H7 (cell line): ENCODE measurements around the gene VPS37B. TPM values are rescaled to one million over a fixed set of nuclear protein-coding genes. Genes with fewer than 3 reads are reported as not detected.
A peak's percentile ranks its signal among the peaks of the same experiment; 100 is the strongest.
"Not testable (repeated sequence)": the region's sequence is repeated elsewhere in the genome, so short reads cannot be mapped to it uniquely, and the experiment has no call there.

Experiments
- DNase-seq: peaks from one replicate; pipeline ENCODE4 v3.0.0; 2012
- H3K27me3 ChIP-seq: 2 replicates; pipeline ENCODE4 v1.6.0; 2011; ENCODE audit warnings: mild to moderate bottlenecking, low read length; ENCODE audit not compliant: control insufficient read depth, insufficient read depth
- H3K36me3 ChIP-seq: replicated peaks from 2 replicates; pipeline ENCODE4 v1.5.1; 2011; ENCODE audit warnings: low read length; ENCODE audit not compliant: control insufficient read depth, insufficient read depth
- H3K4me3 ChIP-seq: 2 replicates; pipeline ENCODE4 v1.5.1; 2011; ENCODE audit warnings: low read depth, mild to moderate bottlenecking, control low read depth, low read length, moderate library complexity; ENCODE audit not compliant: insufficient read depth
- total RNA-seq: library from RNA; depleted of rRNA; stranded (reverse); fragments of >200 nt; shearing (Covaris generic); gene quantifications from 2 replicates; pipeline ENCODE4 v1.2.3, GENCODE V29; 2014; rRNA removed

VPS37B gene
- total RNA-seq: 14.7 and 20.9 TPM in 2 replicates

- no peaks in the 10 kb centered on the region for H3K36me3 ChIP-seq
- H3K27me3 ChIP-seq: peaks cover 21% of the 10 kb centered on the region
- peak; percentile 93 for DNase-seq
- peak within 1 kb of the TSS; percentile 88 for H3K4me3 ChIP-seq
Measured at GRCh38 chr12:122895704-122896636, at the start of gene VPS37B. Gene VPS37B, minus strand, starts transcription at chr12:122896124. Its CDS starts 62 bp downstream, at chr12:122896062.

- no peak overlapping the region for H3K4me3 ChIP-seq
- H3K36me3 ChIP-seq: no peaks in the 10 kb centered on the region
- no peaks in the 10 kb centered on the region for H3K27me3 ChIP-seq
- DNase-seq: peak; percentile 37
Measured at GRCh38 chr12:122944605-122945592, 49.0 kb upstream of the VPS37B start.

GRCh38 chr12:122943196-122943595 lies 47.3 kb upstream of the VPS37B start:
- Histone ChIP-seq H3K27me3 (no peaks in the 10 kb centered on the region), H3K4me3 (no peak overlapping the region), H3K36me3 (no peaks in the 10 kb centered on the region)
- DNase-seq: peak; percentile 11

- no peak for DNase-seq
- no peaks in the 10 kb centered on the region for H3K27me3 ChIP-seq
- H3K4me3 ChIP-seq: no peak overlapping the region
- no peaks in the 10 kb centered on the region for H3K36me3 ChIP-seq
Measured at GRCh38 chr12:122942637-122943036, 46.7 kb upstream of the VPS37B start.

GRCh38 chr12:122941351-122941750 lies 45.4 kb upstream of the VPS37B start:
- not testable (repeated sequence) for H3K27me3 ChIP-seq, DNase-seq, H3K36me3 ChIP-seq, H3K4me3 ChIP-seq

- H3K27me3 ChIP-seq: no peaks in the 10 kb centered on the region
- no peak for DNase-seq
- H3K4me3 ChIP-seq: no peak overlapping the region
- H3K36me3 ChIP-seq: no peaks in the 10 kb centered on the region
Measured at GRCh38 chr12:122939125-122939524, 43.2 kb upstream of the VPS37B start.

- Histone ChIP-seq H3K4me3 (no peak overlapping the region), H3K36me3 (no peaks in the 10 kb centered on the region), H3K27me3 (no peaks in the 10 kb centered on the region)
- DNase-seq: no peak
Measured at GRCh38 chr12:122937622-122938091, 41.7 kb upstream of the VPS37B start.

GRCh38 chr12:122935318-122935717 lies 39.4 kb upstream of the VPS37B start:
- DNase-seq: peak; percentile 44
- no peaks in the 10 kb centered on the region for H3K27me3 ChIP-seq
- no peak overlapping the region for H3K4me3 ChIP-seq
- H3K36me3 ChIP-seq: no peaks in the 10 kb centered on the region

GRCh38 chr12:122934722-122935121 lies 38.8 kb upstream of the VPS37B start:
- no peak for DNase-seq
- no peaks in the 10 kb centered on the region for H3K27me3 ChIP-seq
- no peak overlapping the region for H3K4me3 ChIP-seq
- H3K36me3 ChIP-seq: no peaks in the 10 kb centered on the region

GRCh38 chr12:122932207-122932606 lies 36.3 kb upstream of the VPS37B start:
- DNase-seq: peak; percentile 26
- Histone ChIP-seq H3K27me3 (no peaks in the 10 kb centered on the region), H3K4me3 (no peak overlapping the region), H3K36me3 (no peaks in the 10 kb centered on the region)

- Histone ChIP-seq H3K36me3 (no peaks in the 10 kb centered on the region), H3K4me3 (no peak overlapping the region), H3K27me3 (no peaks in the 10 kb centered on the region)
- DNase-seq: peak; percentile 43
Measured at GRCh38 chr12:122929812-122930211, 33.9 kb upstream of the VPS37B start.

GRCh38 chr12:122929148-122929538 lies 33.2 kb upstream of the VPS37B start:
- H3K36me3 ChIP-seq: no peaks in the 10 kb centered on the region
- no peaks in the 10 kb centered on the region for H3K27me3 ChIP-seq
- no peak for DNase-seq
- H3K4me3 ChIP-seq: no peak overlapping the region

- peak; percentile 42 for DNase-seq
- H3K36me3 ChIP-seq: no peaks in the 10 kb centered on the region
Measured at GRCh38 chr12:122928404-122929147, 32.7 kb upstream of the VPS37B start.

More at GRCh38 chr12:122928404-122929147, 32.7 kb upstream of the VPS37B start:
- H3K4me3 ChIP-seq: no peak overlapping the region
- no peaks in the 10 kb centered on the region for H3K27me3 ChIP-seq
